Inflammatory macrophage treated with lipopolysaccharide for 4 hours (primary cell): Measurements from ENCODE around the gene TRABD.

ENCODE experiments used
- DNase-seq: peaks from one replicate; pipeline ENCODE4 v3.0.0-alpha.2; 2020

TRABD gene

GRCh38 chr22:50189849-50190181 lies 4.1 kb downstream of the TRABD start:
- no peak for DNase-seq

GRCh38 chr22:50190182-50190940 lies 4.6 kb downstream of the TRABD start:
- peak; percentile 81 for DNase-seq

- peak; percentile 82 for DNase-seq
Measured at GRCh38 chr22:50190941-50191741, 5.4 kb downstream of the TRABD start.

- peak; percentile 30 for DNase-seq
Measured at GRCh38 chr22:50192436-50193204, 6.9 kb downstream of the TRABD start.

- DNase-seq, result no peak
Measured at GRCh38 chr22:50193621-50194020, 7.9 kb downstream of the TRABD start.

GRCh38 chr22:50194037-50194805 lies 8.5 kb downstream of the TRABD start:
- DNase-seq, result no peak

- DNase-seq, result no peak
Measured at GRCh38 chr22:50196256-50196655, 10.5 kb downstream of the TRABD start.

- no peak for DNase-seq
Measured at GRCh38 chr22:50197000-50197800, 11.5 kb downstream of the TRABD start.

- no peak for DNase-seq
Measured at GRCh38 chr22:50197856-50198623, 12.3 kb downstream of the TRABD start.

GRCh38 chr22:50198624-50199017 lies 12.9 kb downstream of the TRABD start:
- DNase-seq, result no peak

- no peak for DNase-seq
Measured at GRCh38 chr22:50199251-50199721, 13.6 kb downstream of the TRABD start.

- DNase-seq, result no peak
Measured at GRCh38 chr22:50199829-50200460, 14.2 kb downstream of the TRABD start.

- peak; percentile 90 for DNase-seq
Measured at GRCh38 chr22:50200461-50201190, 14.9 kb downstream of the TRABD start, which contains the start of gene SELENOO. Gene SELENOO, plus strand, starts transcription at chr22:50201011. Its CDS starts 26 bp downstream, at chr22:50201037.

GRCh38 chr22:50201191-50202129 lies 15.7 kb downstream of the TRABD start:
- peak; percentile 13 for DNase-seq

- no peak for DNase-seq
Measured at GRCh38 chr22:50202130-50202666, 16.5 kb downstream of the TRABD start.

GRCh38 chr22:50203288-50203687 lies 17.6 kb downstream of the TRABD start:
- DNase-seq, result no peak

GRCh38 chr22:50204571-50204970 lies 18.9 kb downstream of the TRABD start:
- DNase-seq, result peak; percentile 65

- peak; percentile 47 for DNase-seq
Measured at GRCh38 chr22:50204998-50205397, 19.3 kb downstream of the TRABD start.
